ENCODE measurements around the gene CCDC57.
A peak's percentile ranks its signal among the peaks of the same experiment; 100 is the strongest.
"Not testable (repeated sequence)": the region's sequence is repeated elsewhere in the genome, so short reads cannot be mapped to it uniquely, and the experiment has no call there.

The CCDC57 gene

GRCh38 chr17:82223517-82223916 lies 10.9 kb upstream of the CCDC57 start:
- ATAC-seq (no peak), DNase-seq (no peak)

GRCh38 chr17:82222816-82223215 lies 10.2 kb upstream of the CCDC57 start:
- DNase-seq (no peak), ATAC-seq (no peak)

- ATAC-seq = no peak
- no peak for DNase-seq
These were observed 8.8 kb upstream of the CCDC57 start for GRCh38 chr17:82221341-82221902.

GRCh38 chr17:82219753-82220709 lies 7.4 kb upstream of the CCDC57 start:
- ATAC-seq (no peak), DNase-seq (no peak)

GRCh38 chr17:82219083-82219482 lies 6.4 kb upstream of the CCDC57 start:
- ATAC-seq (no peak), DNase-seq (no peak)

GRCh38 chr17:82218349-82219075 lies 5.9 kb upstream of the CCDC57 start:
- ATAC-seq (no peak), DNase-seq (no peak)

GRCh38 chr17:82217530-82218204 lies 5.0 kb upstream of the CCDC57 start:
- no peak for ATAC-seq
- no peak for DNase-seq

- DNase-seq (no peak), ATAC-seq (no peak)
These were observed 4.5 kb upstream of the CCDC57 start for GRCh38 chr17:82217120-82217529.

- peak; percentile 64 for DNase-seq
- ATAC-seq = peak; percentile 55
These were observed 3.9 kb upstream of the CCDC57 start for GRCh38 chr17:82216301-82217119.

- DNase-seq (no peak), ATAC-seq (no peak)
These were observed 3.3 kb upstream of the CCDC57 start for GRCh38 chr17:82215972-82216300.

GRCh38 chr17:82215095-82215971 lies 2.7 kb upstream of the CCDC57 start:
- ATAC-seq (no peak), DNase-seq (no peak)

- ATAC-seq (no peak), DNase-seq (no peak)
These were observed 1.5 kb upstream of the CCDC57 start for GRCh38 chr17:82214012-82214628.

GRCh38 chr17:82213251-82214011 lies 789 bp upstream of the CCDC57 start:
- peak; percentile 72 for DNase-seq
- ATAC-seq = peak; percentile 40

- not testable (repeated sequence) for DNase-seq, ATAC-seq
These were observed 2.0 kb downstream of the CCDC57 start for GRCh38 chr17:82210655-82211054.

- DNase-seq = peak; percentile 82
- ATAC-seq = peak; percentile 64
These were observed 6.7 kb downstream of the CCDC57 start for GRCh38 chr17:82205720-82206508.

- DNase-seq (peak; percentile 65), ATAC-seq (peak; percentile 79)
These were observed 7.6 kb downstream of the CCDC57 start for GRCh38 chr17:82204831-82205719.

- DNase-seq (no peak), ATAC-seq (no peak)
These were observed 8.7 kb downstream of the CCDC57 start for GRCh38 chr17:82203920-82204319.
